HG03280 (cell line): ENCODE results near the gene CABP1.
"Not testable (repeated sequence)": the region's sequence is repeated elsewhere in the genome, so short reads cannot be mapped to it uniquely, and the experiment has no call there.

Source experiments
- ATAC-seq: cut with Tn5 transposase; IDR thresholded peaks from one replicate; pipeline ENCODE4 v1.9.1; 2021; ENCODE audit warnings: mild to moderate bottlenecking, moderate library complexity; ENCODE audit not compliant: unreplicated experiment

The CABP1 gene

GRCh38 chr12:120663741-120664140 is 23.3 kb downstream of the CABP1 start:
- no peak for ATAC-seq

DNA sequence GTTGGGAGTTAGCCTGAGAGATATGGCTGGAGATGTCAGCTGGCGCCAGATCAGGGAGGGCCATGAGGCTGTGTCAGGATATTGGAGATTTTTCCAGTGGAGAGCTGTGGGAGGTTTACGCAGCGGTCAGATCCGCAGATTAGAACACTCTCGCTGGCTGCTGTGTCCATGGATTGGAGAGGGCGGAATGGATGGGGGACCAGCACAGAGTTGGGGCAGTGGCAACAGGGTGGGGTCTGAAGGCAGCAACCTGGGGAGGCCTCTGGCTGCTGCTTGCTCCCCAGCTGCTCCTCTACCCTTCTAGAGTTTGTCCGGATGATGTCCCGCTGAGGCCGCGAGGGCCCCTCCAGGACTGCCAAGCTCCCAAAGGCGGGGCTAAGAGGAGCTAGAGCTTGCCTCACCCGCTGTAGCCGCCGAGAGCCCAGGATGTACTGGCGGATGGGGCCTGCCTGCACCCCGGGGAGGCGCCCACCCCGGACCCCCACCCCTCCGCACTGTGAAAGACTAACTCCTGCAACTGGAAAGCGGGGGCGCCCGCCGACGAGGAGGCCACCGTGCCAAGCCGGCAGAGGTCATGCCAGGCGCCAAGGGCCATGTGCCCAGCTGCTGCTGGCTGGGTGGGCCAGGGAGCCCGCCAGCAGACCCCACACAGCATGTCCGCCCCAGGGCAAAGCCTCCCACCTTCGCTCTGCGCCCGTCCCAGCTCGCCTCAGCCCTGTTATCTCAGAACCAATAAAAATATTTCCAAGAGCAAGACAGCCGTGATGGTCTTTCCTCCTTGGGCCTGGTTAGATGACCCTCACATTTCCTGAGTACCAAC is 26.4 kb downstream of the CABP1 start:
- ATAC-seq = no peak

DNA sequence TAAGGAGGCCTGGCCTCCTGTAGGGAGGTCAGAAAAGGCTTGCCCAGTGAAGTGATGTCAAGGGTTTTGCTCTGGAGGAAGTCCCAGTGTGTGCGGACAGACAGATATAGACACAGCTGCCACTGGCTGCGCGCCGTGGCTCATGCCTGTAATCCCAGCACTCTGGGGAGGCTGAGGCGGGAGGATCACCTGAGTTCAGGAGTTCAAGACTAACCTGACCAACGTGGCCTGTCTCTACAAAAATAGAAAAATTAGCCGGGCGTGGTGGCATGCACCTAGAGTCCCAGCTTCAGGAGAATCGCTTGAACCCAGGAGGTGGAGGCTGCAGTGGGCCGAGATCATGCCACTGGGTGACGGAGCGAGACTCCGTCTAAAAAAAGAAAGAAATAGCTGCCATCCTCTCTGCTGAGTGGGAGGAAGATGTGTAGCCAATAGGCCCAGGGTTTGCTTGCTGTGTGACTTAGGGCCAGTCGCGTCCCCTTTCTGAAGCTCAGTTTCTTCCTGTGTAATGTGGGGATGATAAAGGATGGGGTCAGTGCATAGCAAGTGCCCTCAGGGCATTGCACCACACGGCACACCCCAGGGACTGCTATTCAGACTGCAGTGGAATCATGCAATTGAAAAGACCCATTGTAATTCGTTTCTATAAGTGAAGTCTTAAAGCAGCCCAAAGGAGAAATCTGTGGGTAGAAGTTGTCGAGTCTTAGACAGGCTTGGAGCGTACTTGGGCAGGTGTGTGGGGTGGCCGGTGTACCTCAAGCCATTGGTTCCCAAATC is 27.9 kb downstream of the CABP1 start:
- ATAC-seq = no peak

DNA sequence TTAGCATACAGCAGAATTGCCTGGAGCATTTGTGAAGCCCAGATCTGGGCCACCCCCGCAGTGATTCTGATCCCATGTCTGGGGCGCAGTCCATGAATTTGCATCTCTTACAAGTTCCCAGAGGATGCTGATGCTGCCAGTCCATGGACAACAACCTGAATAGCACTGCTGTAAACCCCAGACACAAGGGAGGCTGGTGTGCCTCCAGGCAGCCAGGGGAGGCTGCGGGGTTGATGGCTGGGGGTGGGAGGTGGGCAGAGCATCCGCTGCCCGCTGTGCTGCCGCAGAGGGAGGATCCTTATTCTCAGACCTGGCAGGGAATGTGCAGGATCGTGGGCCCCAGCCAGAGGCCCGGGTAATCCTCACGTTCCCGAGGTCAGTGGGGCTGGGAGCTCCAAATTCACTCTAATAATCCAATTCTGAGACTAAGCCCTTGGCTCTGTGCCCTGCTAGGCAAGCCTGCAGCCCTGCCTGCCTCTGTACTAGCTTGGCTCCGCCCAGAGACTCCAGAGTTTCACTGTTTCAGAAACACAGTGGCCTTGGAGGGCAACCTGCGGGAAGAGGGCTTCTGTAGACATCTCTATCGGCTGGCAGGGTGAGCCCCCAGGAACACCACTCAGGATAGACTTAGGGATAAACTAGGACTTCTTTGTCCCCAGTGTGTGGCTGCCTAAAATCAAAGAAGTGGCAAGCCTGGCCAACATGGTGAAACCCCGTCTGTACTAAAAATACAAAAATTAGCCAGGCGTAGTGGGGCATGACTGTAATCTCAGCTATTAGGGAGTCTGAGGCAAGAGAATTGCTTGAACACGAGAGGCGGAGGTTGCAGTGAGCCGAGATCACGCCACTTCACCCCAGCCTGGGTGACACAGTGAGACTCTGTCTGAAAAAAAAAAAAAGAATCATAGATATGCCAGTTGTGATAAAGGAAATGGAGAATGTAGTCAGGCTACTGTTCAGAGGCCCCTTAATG is 28.7 kb downstream of the CABP1 start:
- ATAC-seq = no peak

GRCh38 chr12:120670237-120670636 is 29.8 kb downstream of the CABP1 start:
- not testable (repeated sequence) for ATAC-seq

DNA sequence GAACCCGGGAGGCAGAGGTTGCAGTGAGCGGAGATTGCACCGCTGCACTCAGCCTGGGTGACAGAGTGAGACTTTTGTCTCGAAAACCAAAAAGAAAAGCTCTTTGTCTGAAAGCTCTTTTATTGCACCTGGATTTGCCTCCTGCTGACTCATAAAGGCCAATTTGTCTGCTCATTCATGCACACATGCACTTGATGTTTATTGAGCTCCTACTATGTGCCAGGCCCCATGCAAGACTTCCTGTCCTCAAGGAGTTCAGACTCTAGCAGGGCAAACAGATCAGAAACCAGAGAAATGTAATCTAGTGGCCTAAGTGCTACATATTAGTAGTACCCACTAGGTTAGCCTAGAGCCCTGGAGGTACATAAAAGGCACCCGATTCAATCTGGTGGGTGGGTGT is 30.2 kb downstream of the CABP1 start:
- no peak for ATAC-seq

DNA sequence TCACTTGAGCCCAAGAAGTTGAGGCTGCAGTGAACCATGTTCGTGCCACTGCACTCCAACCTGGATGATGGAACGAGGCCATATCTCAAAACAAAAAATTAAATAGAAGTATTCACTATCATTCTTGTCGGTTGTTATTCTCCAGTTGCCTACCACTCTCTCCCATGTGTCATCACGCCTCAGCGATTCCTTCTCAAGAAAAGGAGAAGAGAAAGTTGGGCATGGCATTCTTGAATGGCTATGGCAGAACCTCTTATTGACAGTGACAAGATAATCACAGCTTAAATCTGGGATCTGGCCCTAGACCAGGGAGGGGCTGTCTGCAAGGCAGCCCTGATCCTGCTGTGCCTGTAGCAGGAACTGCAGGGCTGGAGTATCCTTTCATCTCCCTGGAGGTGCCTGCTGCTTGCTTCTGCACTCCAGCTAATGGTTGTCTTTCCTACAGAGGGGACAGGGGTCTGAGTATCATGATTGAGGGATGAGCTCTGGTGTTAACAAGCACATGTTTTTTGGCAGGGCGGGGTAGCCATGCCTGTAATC is 33.7 kb downstream of the CABP1 start:
- no peak for ATAC-seq

DNA sequence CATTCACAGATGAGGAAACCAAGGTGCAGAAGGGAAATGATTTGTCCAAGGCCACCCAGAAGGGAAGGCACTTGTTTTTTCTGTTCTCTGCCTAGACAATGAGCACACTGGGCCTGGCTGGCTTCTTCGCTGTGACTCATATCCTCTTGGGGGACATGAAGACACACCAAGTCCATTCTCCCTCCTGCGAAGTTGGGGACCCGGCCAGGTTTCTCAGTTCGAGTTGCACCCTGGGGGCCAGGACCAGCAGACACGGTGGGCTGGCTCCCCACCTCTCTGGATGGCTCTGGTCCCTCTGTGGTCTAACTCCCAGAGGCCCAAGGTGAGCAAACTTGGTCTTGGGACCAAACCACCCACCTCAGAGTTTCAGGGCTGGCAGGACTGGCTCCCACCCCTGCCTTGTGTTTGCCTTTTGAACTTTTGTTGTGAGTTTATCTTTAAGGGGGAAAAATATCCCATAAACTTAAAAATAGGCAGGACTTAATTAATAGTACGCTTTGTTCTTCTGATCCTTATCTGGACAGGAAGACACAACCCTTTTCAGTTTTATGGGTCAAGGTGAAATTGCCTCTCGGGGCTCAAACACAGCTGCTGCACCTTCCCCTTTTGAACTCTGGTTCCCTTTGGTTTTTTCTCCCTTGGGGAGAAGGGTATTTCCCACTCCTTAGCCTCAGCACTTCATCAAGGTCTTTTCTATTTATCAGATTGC is 37.5 kb downstream of the CABP1 start:
- peak; percentile 60 for ATAC-seq

DNA sequence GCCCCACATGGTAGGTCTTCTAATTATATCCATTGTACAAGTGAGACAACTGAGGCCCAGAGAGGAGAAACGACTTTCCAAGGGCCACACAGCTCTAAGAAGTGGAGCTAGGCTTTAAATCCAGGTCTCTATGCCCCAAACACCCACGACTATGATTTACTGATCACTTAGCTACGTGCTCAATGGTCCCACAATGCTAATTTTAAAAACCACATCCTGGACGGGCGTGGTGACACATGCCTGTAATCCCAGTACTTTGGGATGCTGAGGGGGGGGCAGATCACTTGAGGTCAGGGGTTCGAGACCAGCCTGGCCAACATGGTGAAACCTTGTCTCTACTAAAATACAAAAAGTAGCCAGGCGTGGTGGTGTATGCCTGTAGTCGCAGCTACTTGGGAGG is 38.1 kb downstream of the CABP1 start:
- no peak for ATAC-seq

- no peak for ATAC-seq
Measured at GRCh38 chr12:120680165-120680738, 39.8 kb downstream of the CABP1 start.

- no peak for ATAC-seq
Measured at GRCh38 chr12:120684523-120684932, 44.1 kb downstream of the CABP1 start.

- no peak for ATAC-seq
Measured at GRCh38 chr12:120685522-120685921, 45.1 kb downstream of the CABP1 start.

- peak; percentile 72 for ATAC-seq
Measured at GRCh38 chr12:120686151-120686689, 45.8 kb downstream of the CABP1 start.

DNA sequence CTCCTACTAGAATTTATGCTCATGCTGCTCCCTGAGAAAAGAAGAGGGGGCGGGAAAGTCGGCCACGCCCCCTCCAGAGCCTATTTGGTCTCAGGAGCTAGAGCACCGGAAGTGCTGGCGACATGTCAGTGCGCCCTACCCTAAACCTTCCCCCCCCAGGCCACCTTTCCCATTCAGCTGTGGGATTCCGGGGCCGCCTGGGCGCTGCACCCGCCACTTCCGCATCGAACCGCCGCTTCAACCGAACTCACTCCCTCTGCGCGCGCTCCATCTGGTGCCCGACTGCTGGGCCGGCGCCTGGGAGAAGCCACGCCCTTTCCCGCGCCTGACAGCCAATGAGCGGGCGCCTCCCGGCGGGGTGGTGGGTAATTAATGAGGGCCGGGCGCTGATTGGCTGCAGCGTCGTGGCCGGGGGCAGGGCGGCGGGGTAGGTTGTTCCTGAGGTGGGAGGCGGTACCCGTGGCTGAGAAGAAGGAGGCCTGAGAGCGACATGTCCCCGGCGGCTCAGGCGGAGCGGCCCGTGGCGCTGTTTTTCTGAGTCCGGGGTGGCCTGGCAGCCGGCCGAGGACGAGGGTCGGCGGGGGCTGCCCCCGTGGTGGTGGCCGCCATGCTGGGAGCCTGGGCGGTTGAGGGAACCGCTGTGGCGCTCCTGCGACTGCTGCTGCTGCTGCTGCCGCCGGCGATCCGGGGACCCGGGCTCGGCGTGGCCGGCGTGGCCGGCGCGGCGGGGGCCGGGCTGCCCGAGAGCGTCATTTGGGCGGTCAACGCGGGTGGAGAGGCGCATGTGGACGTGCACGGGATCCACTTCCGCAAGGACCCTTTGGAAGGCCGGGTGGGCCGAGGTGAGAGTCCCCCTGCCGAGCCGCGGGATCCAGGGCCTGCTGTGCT is 46.5 kb downstream of the CABP1 start, which contains the start of gene MLEC:
TSS of gene MLEC (plus strand) at position 460 of the 888 bp plus-strand sequence. CDS start at position 608, 148 bp downstream.
- peak; percentile 67 for ATAC-seq

GRCh38 chr12:120687578-120688289 is 47.3 kb downstream of the CABP1 start:
- ATAC-seq = no peak

DNA sequence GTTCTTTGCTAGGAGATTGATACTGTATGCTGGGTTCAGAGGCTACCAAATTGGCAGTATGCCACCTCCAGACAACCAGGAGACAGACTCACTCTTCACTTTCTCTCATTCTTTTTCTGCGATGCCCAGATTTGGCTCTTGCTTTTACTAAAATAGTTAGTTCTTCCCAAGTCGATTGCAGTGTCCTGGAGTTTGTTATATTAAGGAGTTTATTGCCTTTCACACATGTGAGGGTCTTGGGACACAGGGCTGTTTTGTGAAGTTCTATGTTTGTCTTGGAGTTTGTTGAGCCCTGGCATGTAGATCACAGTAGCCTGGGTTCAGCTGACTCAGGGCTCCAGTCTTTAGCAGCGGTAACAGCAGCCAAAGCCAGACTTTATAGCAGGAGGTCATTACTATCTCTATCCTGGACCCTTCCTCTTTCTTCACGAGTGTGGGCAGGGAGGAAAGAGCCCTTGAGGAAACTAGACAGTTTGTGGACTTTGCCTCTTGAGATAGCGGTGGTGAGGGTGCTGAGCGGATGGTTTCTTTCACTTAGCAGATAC is 48.2 kb downstream of the CABP1 start:
- ATAC-seq = no peak

GRCh38 chr12:120689397-120690082 is 49.1 kb downstream of the CABP1 start:
- no peak for ATAC-seq
